Measurements from ENCODE around the gene MARCKSL1.

DNA sequence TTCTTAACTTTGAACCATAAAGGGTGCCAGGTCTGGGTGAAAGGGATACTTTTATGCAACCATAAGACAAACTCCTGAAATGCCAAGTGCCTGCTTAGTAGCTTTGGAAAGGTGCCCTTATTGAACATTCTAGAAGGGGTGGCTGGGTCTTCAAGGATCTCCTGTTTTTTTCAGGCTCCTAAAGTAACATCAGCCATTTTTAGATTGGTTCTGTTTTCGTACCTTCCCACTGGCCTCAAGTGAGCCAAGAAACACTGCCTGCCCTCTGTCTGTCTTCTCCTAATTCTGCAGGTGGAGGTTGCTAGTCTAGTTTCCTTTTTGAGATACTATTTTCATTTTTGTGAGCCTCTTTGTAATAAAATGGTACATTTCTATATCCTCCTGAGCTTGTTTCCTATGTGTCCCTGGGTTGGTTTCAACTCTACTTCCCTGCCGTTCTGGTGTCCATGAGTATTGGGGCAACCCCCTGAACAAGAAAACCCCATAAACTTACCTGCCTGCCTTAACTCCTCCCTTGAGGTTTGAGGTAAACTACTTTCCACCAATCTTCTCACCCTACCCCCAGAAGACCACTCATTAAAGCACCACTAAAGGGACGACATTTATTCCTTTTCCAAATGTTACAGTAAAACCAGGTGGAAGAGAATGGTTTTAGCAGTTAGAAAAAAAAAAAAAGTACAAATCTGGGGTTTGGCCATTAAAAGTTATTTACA lies 2.6 kb downstream of the MARCKSL1 start:
- TF ChIP-seq, protein P1, sequence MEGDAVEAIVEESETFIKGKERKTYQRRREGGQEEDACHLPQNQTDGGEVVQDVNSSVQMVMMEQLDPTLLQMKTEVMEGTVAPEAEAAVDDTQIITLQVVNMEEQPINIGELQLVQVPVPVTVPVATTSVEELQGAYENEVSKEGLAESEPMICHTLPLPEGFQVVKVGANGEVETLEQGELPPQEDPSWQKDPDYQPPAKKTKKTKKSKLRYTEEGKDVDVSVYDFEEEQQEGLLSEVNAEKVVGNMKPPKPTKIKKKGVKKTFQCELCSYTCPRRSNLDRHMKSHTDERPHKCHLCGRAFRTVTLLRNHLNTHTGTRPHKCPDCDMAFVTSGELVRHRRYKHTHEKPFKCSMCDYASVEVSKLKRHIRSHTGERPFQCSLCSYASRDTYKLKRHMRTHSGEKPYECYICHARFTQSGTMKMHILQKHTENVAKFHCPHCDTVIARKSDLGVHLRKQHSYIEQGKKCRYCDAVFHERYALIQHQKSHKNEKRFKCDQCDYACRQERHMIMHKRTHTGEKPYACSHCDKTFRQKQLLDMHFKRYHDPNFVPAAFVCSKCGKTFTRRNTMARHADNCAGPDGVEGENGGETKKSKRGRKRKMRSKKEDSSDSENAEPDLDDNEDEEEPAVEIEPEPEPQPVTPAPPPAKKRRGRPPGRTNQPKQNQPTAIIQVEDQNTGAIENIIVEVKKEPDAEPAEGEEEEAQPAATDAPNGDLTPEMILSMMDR (conservative IDR thresholded peaks at IDR 0.05) = no peak
- TF ChIP-seq EZH2 (IDR thresholded peaks at IDR 0.05; ENCODE audit: low read depth) = no peak

All from PC-9 (cell line).